Amygdala (tissue), 56 donors: ENCODE measurements around the gene LRCH1.

Experiments used
- DNase-seq, 56 donors: peaks; one replicate each; lab custom pipeline; 2025; lab: John Stamatoyannopoulos, UW

The LRCH1 gene

DNA sequence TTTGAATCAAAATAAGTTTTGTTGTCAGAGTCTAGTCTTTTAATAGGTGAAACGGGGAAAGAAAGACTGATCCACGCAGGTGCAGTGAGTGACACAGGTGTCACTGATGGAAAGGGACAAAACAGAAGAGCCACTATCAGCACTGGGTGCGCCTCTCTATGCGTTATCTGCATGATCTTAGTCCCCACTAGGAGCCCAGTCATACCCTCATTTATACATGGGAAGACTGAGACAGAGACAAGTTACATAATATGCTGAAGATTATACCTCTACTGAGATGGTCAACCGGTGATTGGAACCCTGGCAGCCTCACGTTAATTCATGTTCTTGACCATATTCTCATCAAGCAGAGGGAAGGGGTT lies 3.4 kb downstream of the LRCH1 start:
- DNase-seq = no peak

- DNase-seq = no peak
Measured at GRCh38 chr13:46559272-46559805, 6.4 kb downstream of the LRCH1 start.

GRCh38 chr13:46560778-46561177 lies 7.8 kb downstream of the LRCH1 start:
- DNase-seq = no peak

GRCh38 chr13:46561286-46561685 lies 8.3 kb downstream of the LRCH1 start:
- no peak for DNase-seq

DNA sequence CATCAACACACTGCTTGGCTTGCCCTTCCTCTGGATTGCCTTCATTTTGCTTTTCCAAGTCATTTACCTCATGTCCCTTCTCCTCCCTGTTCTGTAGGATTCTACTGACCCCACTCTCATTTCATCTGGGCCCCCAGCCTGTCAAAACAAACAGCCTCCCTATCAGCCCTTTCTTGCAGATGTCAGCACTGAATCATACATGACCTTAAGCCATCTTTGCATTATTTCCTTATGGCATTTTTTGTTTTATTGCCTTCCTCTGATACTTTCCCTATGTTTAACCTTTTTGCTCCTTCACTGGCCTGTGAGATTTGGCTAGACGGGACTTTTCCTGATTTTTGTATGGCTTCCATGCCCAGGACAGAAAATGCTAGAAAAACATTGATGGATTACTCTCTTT lies 8.7 kb downstream of the LRCH1 start:
- no peak for DNase-seq

DNA sequence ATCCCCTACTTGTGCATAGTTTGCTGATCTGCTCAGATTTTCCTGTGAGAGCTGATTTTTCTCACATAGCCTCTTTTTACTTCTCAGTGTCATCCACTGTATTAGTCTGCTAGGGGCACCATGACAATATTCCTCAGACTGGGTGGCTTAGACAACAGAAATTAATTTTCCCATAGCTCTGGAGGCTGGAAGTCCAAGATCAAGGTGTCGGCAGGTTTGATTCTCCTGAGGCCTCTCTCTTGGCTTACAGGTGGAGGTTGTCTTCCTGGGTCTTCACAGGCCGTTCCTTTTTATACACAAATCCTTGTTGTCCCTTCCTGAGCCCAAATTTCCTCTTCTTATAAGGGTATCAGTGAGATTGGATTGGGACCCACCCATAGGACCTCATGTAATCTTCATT lies 9.2 kb downstream of the LRCH1 start:
- DNase-seq = no peak

- DNase-seq = no peak
Measured at GRCh38 chr13:46562581-46562980, 9.6 kb downstream of the LRCH1 start.

DNA sequence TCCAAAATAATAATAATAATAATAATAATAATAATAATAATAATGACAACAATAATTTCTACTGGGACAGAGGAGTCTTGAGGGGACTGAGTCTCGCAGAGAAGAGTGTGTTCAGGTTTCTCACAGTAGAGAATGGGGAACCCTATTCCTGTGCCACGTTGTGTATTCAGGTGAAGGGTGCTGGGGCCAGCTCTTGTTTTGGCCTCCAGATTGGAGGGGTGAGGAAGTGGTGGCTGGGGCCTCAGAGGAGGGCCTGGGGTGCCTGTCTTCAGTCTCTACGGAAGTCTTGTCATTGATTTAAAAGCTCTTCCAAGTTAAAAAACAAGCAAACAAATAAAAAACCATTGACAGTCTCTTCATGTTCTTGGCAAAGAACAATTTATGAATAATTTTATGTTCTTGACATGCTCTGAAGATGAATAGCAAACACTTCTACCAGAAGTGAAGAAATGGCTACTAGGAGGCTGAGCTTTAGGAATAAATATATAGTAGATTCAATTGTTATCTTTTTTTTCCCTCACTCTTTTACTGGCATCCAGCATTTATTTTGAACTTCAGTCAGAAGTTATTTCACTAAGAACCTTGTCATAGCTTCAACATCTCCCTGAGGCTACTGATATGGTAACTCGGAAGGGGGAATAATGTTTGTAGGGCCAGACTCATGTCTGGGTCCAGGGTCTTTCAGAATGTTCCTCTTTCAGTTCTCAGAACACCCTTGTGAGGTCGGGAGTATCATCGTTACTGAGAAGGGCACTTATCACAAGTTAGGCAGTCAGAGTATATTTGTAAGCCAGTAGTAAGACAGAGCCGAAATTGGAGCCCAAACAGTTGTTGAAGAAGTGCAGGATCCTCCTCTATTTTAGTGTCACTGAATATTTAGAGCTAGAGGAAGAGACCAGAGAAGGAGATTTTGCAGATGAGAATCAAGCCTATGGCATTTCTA lies 13.1 kb downstream of the LRCH1 start:
- DNase-seq = peak in 1 of 56 donors; percentile 19

GRCh38 chr13:46567671-46568070 lies 14.7 kb downstream of the LRCH1 start:
- no peak for DNase-seq

GRCh38 chr13:46569456-46569855 lies 16.5 kb downstream of the LRCH1 start:
- DNase-seq = no peak

- no peak for DNase-seq
Measured at GRCh38 chr13:46570273-46570672, 17.3 kb downstream of the LRCH1 start.

DNA sequence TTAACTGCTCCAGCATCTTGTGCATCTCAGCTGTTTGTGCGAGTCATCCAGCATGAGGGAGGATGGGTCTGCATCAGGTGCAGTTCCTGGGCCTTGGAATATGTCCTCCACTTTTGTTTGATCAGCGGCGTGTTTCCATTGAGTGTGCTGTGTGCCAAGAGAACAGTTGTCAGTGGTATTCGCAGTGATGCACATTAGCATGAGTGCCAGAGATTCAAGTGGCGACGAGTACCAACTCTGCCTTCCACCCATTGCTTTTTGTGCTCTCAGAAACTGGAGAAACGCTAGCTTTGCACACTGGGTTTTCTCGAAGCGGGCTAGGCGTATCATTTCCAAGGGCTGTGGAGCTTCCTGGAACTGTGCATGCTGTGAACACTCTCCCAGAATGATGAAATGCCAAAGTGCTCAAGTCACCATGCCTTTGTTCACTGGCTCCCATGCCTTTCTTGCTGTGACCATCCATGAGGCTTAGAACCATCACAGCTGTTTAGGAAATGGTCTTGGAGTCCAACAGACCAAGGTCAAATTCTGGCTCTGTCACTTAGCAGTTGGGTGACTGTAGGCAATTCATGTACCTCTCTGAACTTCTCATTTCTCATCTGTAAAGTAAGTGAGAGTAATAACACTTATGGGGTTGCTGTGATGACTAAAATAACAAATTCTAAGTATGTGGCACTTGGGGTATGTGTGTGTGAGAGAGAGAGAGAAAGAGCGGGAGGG lies 18.4 kb downstream of the LRCH1 start:
- no peak for DNase-seq

DNA sequence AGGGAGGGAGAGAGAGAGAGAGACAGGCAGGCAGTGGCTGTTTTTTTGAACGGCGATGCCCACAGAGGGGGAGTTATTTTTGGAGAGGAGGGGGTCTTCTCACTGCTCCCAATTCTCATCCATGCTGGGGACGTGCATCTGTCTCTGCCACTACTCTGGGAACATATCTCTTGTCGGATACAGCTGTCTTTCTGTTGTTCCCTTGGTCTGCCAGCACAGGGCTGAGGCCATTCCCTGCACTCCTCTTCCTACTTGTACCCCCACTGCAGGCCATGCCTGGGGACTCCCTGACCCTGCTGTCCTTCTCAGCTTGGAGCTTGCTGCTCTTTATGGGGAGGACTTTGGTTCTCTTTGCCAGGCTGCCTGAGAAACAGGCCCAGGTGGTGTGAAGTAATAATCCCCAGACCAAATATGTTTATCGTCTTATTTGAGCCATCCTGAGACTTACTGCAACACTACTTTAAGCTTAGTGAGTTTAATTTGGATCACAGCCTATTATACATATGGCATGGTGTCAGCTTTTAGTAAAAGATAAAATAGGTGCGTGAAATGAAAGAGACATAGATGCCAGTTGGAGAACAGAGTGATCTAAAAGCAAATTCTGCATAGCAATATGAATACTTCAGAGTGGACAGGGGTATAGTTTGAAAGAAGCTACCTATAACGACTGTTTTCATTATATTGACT lies 19.1 kb downstream of the LRCH1 start:
- no peak for DNase-seq

DNA sequence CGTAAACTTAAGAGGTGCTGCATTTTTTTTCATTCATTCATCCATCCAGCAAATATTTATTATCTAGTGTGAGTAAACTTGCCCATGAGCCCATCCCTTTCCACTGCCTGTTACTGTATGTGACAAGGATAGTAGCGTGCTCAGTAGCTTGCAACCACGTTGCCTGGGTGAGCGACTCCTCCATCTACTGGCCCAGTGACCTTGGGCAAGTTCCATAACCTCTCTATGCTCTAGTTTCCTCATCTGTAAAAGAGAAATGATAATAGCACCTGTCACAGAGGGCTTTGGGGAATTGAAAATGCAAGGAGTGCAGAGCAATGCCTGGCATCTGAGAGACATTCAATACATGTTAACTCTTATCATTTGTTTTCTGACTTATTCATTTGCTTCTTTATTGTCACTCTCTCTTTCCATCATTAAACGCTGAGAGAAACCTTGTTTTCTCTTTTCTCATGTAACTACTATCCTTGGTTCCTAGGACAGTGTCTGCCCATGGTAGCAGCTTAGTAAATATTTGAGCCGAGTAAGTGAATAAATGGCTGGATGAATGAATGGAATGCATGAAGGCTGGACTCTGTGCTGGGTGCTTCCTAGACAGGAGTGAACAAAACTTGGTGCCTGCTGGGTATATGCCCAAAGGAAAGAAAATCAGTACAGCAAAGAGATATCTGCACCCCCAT lies 19.9 kb downstream of the LRCH1 start:
- no peak for DNase-seq

- no peak for DNase-seq
Measured at GRCh38 chr13:46575301-46575771, 22.4 kb downstream of the LRCH1 start.

DNA sequence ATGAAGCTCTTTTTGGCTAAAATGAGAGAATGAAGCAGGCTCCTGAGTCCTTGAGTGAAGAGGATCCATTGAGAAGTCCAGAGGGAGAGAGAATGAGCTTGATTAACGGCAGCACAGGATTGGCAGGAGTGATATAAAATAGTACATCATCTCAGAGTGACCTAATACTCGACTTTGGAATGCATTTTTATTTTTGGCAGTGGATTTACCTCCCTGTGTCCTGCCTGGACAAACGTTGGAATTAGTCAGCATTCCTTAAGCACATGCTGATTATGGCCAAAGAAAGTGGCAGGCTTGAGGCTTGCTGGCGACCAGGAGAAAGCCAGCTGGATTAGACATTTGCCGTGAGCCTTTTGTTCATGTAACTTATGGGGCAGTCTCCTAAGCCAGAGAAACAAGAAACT lies 22.9 kb downstream of the LRCH1 start:
- DNase-seq = no peak

GRCh38 chr13:46576762-46577161 lies 23.8 kb downstream of the LRCH1 start:
- DNase-seq = no peak

GRCh38 chr13:46577696-46578589 lies 25.0 kb downstream of the LRCH1 start:
- DNase-seq = peak in 1 of 56 donors; percentile 17

DNA sequence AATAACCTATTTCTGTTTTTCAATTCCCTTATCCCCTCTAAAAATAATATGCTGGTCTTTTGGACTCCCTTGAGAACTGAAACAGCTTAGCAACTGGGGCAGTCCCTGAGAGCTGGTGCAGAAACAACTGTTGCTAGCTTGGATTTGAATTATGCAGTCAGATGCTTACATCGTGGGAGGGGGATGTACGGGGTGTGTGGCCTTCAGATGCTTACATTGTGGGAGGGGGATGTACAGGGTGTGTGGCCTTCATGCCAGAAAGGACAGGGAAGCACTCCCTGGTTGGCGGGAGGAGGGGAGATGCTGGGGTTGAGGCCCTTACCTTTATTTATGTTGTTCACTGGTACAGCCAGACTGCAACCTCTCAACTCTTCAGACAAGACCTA lies 25.6 kb downstream of the LRCH1 start:
- no peak for DNase-seq
